DOHH2 (cell line): ENCODE data around the gene TMEM45A.

Experiments
- H3F3A ChIP-seq: fragments of 200-600 bp; sonication (generic), shearing (Covaris generic); 2 replicates; pipeline ENCODE4 v1.6.0; 2016; ENCODE audit warnings: antibody characterized with exemption, mild to moderate bottlenecking; ENCODE audit not compliant: control insufficient read depth, insufficient read depth
- H3K27ac ChIP-seq: fragments of 200-600 bp; sonication (generic); 2 replicates; pipeline ENCODE4 v1.5.1; 2014; ENCODE audit warnings: low read depth, mild to moderate bottlenecking, low read length, moderate library complexity
- H3K27me3 ChIP-seq: fragments of 200-600 bp; sonication (generic); 2 replicates; pipeline ENCODE4 v1.6.1; 2014; ENCODE audit warnings: mild to moderate bottlenecking, low read length, mixed read lengths; ENCODE audit not compliant: control insufficient read depth
- H3K36me3 ChIP-seq: fragments of 200-600 bp; sonication (generic); 2 replicates; pipeline ENCODE4 v1.6.1; 2014; ENCODE audit warnings: mild to moderate bottlenecking, low read length, moderate library complexity, mixed read lengths; ENCODE audit not compliant: control insufficient read depth
- H3K4me1 ChIP-seq: fragments of 200-600 bp; sonication (generic); 2 replicates; pipeline ENCODE4 v1.6.1; 2014; ENCODE audit warnings: mild to moderate bottlenecking, low read length, mixed read lengths; ENCODE audit not compliant: control insufficient read depth
- H3K4me2 ChIP-seq: fragments of 200-600 bp; sonication (generic); 2 replicates; pipeline ENCODE4 v1.6.0; 2014; ENCODE audit warnings: mild to moderate bottlenecking, low read length, moderate library complexity
- H3K4me3 ChIP-seq: fragments of 200-600 bp; sonication (generic); 2 replicates; pipeline ENCODE4 v1.5.1; 2014; ENCODE audit warnings: mild to moderate bottlenecking, low read length, mixed read lengths
- H3K79me2 ChIP-seq: fragments of 200-600 bp; sonication (generic); 2 replicates; pipeline ENCODE4 v1.6.1; 2014; ENCODE audit warnings: mild to moderate bottlenecking, low read length, mixed read lengths; ENCODE audit not compliant: control insufficient read depth
- H3K9me2 ChIP-seq: fragments of 200-600 bp; sonication (generic); replicated peaks from 2 replicates; pipeline ENCODE4 v1.6.1; 2014; ENCODE audit warnings: mild to moderate bottlenecking, low read length, mixed read lengths; ENCODE audit not compliant: control insufficient read depth
- H3K9me3 ChIP-seq: fragments of 200-600 bp; sonication (generic); 2 replicates; pipeline ENCODE4 v1.6.1; 2014; ENCODE audit warnings: antibody characterized with exemption, low read length, mixed read lengths; ENCODE audit not compliant: control insufficient read depth, insufficient read depth
- H4K20me1 ChIP-seq: fragments of 200-600 bp; sonication (generic); 2 replicates; pipeline ENCODE4 v1.6.0; 2014; ENCODE audit warnings: low read depth, mild to moderate bottlenecking, antibody characterized with exemption, low read length, moderate library complexity; ENCODE audit not compliant: control insufficient read depth, insufficient read depth
- CTCF ChIP-seq: fragments of 200-600 bp; sonication (generic); IDR thresholded peaks from one replicate; pipeline ENCODE4 v1.5.1; 2014; ENCODE audit warnings: antibody characterized with exemption, mild to moderate bottlenecking, low read depth, low read length; ENCODE audit not compliant: poor library complexity, severe bottlenecking
- EZH2phosphoT487 ChIP-seq: fragments of 200-600 bp; sonication (generic); IDR thresholded peaks from 2 replicates; pipeline ENCODE4 v1.6.1; 2017; ENCODE audit warnings: borderline replicate concordance, mild to moderate bottlenecking, antibody characterized with exemption, low read length, moderate library complexity, mixed read lengths

Gene TMEM45A

GRCh38 chr3:100523050-100523760 is 30.8 kb downstream of the TMEM45A start:
- no peaks in the 10 kb centered on the region for H3K9me3 ChIP-seq
- no peak for TF ChIP-seq EZH2phosphoT487
- no peak for TF ChIP-seq CTCF
- no peaks in the 10 kb centered on the region; the same call in 1 of the 2 replicates for H3K9me2 ChIP-seq
- no peak overlapping the region for H3K4me2 ChIP-seq
- no peaks in the 10 kb centered on the region for H3K4me1 ChIP-seq
- no peaks in the 10 kb centered on the region for H3K27me3 ChIP-seq
- H3K36me3 ChIP-seq = no peaks in the 10 kb centered on the region
- no peak overlapping the region for H3K4me3 ChIP-seq
- no peaks in the 10 kb centered on the region for H3F3A ChIP-seq
- H3K79me2 ChIP-seq = no peaks in the 10 kb centered on the region
- H3K27ac ChIP-seq = no peak overlapping the region
- no peaks in the 10 kb centered on the region for H4K20me1 ChIP-seq

DNA sequence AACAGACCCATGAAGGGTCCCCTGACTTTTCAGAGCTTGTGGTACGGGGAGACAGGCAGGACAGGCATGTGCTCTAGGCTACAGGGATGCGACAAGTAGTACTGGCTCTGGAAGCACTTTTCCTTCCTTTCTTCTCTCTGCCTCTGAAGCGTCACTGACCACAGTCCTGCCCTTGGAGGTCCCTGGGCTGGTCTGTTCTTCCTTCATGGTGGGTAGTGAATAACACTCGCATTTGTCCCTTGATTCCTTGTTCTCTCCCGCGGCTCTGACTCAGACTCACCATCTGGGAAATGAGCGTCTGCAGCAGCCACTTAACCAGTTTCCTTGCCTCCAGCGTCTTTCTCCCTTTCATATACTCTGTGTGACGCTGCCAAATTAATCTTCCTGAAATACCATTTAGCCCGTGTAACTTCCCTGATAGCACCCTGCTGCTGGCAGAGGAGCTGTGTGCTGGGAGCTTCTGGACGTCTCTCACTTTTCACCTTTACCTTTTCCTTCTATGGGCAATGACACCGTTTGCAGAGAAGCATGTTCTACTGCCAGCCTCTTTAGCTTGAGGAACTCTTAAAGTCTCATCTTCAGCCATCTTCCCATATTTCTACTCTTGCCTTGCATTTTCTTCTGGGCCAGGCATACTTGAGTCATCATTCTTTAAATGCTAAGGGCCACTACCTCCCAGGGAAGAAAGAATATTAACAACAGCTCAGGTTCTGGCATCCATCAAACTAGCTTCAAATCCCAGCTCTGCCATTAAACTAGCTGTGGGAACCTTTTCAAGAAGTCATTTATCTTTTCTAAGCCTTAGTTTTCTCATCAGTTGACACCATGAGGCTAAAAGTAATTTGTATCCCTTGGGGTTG is 33.6 kb downstream of the TMEM45A start:
- Histone ChIP-seq H3K27me3 (no peaks in the 10 kb centered on the region), H4K20me1 (no peaks in the 10 kb centered on the region), H3K79me2 (no peaks in the 10 kb centered on the region), H3F3A (no peaks in the 10 kb centered on the region), H3K36me3 (no peaks in the 10 kb centered on the region), H3K27ac (no peak overlapping the region), H3K9me3 (no peaks in the 10 kb centered on the region), H3K4me3 (no peak overlapping the region), H3K4me2 (no peak overlapping the region), H3K4me1 (no peaks in the 10 kb centered on the region), H3K9me2 (no peaks in the 10 kb centered on the region; the same call in 1 of the 2 replicates)
- TF ChIP-seq CTCF = no peak
- TF ChIP-seq EZH2phosphoT487 = no peak

DNA sequence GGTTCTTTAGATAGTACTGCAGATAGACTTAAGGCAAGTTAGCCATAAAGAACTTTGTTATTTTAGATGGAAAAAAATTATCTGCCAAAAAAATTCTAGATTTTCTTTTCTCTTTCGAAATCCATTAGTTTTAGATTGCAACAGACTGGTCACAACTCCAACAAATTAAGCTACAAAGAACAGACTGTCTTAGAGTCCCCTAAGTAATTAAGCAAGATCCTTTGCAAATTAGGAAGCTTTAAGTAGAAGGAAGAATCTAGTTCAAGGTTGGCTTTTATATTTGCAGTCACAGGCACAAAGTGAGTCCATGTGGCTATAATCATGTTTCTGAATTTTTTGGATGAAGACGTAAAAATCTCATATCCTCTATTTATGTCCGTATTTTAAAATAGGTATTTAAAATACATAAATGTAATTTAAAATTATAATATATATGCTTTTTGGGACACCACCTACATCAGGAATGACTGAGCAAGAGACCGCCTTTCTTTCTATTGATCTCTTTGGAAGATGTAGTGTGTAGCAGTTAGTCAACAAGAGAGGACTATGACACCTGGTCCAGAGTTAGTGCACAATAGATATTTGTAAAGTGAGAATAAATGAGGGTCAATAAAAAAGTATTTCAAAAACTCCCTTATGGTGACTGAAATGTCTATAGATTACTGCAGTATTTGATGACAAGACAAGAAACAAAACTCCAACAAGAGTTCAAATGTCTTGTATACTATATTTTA is 34.4 kb downstream of the TMEM45A start:
- no peak overlapping the region for H3K27ac ChIP-seq

More for the DNA sequence above, 34.4 kb downstream of the TMEM45A start:
- H3K27me3 ChIP-seq = no peaks in the 10 kb centered on the region
- H4K20me1 ChIP-seq = no peaks in the 10 kb centered on the region
- no peak overlapping the region for H3K4me3 ChIP-seq
- H3K4me2 ChIP-seq = no peak overlapping the region
- no peaks in the 10 kb centered on the region for H3F3A ChIP-seq
- H3K36me3 ChIP-seq = no peaks in the 10 kb centered on the region
- no peaks in the 10 kb centered on the region for H3K9me3 ChIP-seq
- H3K9me2 ChIP-seq = no peaks in the 10 kb centered on the region; the same call in 1 of the 2 replicates
- no peak for TF ChIP-seq CTCF
- TF ChIP-seq EZH2phosphoT487 = no peak
- H3K79me2 ChIP-seq = no peaks in the 10 kb centered on the region
- no peaks in the 10 kb centered on the region for H3K4me1 ChIP-seq
